GM12878 (cell line): ENCODE measurements around the gene KPNA1. TPM values are rescaled to one million over a fixed set of nuclear protein-coding genes. Genes with fewer than 3 reads are reported as not detected.

Experiments
- ATAC-seq: fragments of 200-7000 bp; cut with Tn5 transposase; 3 replicates; pipeline ENCODE4 v1.9.1; 2020; ENCODE audit warnings: mild to moderate bottlenecking, moderate library complexity
- BruUV-seq: library from RNA; stranded (reverse); fragments of 400-500 nt; replicated peaks from 2 replicates; lab custom pipeline; 2021; lab: Mats Ljungman, UMichigan
- CTCF ChIA-PET: fragments of 300-600 bp; sonication (Branson Sonifier 250); formaldehyde crosslinking; extraction: SDS; loops from one replicate; lab custom pipeline; 2021; ENCODE audit warnings: inconsistent platforms; lab: Yijun Ruan, JAX
- POLR2A ChIA-PET: fragments of 350-600 bp; formaldehyde crosslinking; extraction: SDS; loops from one replicate; lab custom pipeline; 2021; ENCODE audit warnings: inconsistent platforms; lab: Charles Lee
- RAD21 ChIA-PET: fragments of 300-600 bp; sonication (Branson Sonifier 250); formaldehyde crosslinking; loops from one replicate; lab custom pipeline; 2023; ENCODE audit warnings: antibody characterized with exemption; ENCODE audit not compliant: unreplicated experiment; lab: Charles Lee
- SMC1A ChIA-PET: fragments of 300-600 bp; sonication (Branson Sonifier 250); formaldehyde crosslinking; loops from one replicate; lab custom pipeline; 2023; ENCODE audit not compliant: unreplicated experiment, uncharacterized antibody; lab: Charles Lee
- DNase-seq: peaks from one replicate; pipeline ENCODE4 v3.0.0-alpha.2; 2011; ENCODE audit warnings: low read depth, low spot score
- FAIRE-seq: peaks from 3 replicates; lab custom pipeline; 2011; peaks lifted over from hg19 to GRCh38; lab: Jason Lieb, UNC
- H2AFZ ChIP-seq: 2 replicates; pipeline ENCODE4 v1.6.0; 2011; ENCODE audit warnings: low read depth, low read length, control low read depth; ENCODE audit not compliant: control insufficient read depth
- H3K27ac ChIP-seq: 2 replicates; pipeline ENCODE4 v1.5.1; 2011; ENCODE audit warnings: control low read depth; ENCODE audit not compliant: control insufficient read depth, insufficient read depth
- H3K27me3 ChIP-seq, 2 experiments: replicated peaks in 1 of 2; 2 replicates each; pipeline versions ENCODE4 v1.6.0 to v1.6.1; 2011; ENCODE audit warnings: low read length in 1 of 2; ENCODE audit not compliant: control insufficient read depth in 2 of 2, insufficient read depth in 2 of 2
- H3K36me3 ChIP-seq, 2 experiments: 2 replicates each; pipeline ENCODE4 v1.5.1; 2011; ENCODE audit warnings: low read length in 1 of 2; ENCODE audit not compliant: control insufficient read depth in 2 of 2, insufficient read depth in 2 of 2
- H3K4me1 ChIP-seq: 2 replicates; pipeline ENCODE4 v1.6.1; 2011; ENCODE audit warnings: mild to moderate bottlenecking, low read length, moderate library complexity, mixed read lengths; ENCODE audit not compliant: control insufficient read depth, insufficient read depth
- H3K4me2 ChIP-seq: 2 replicates; pipeline ENCODE4 v1.6.0; 2011; ENCODE audit warnings: control low read depth; ENCODE audit not compliant: control insufficient read depth, insufficient read depth
- H3K4me3 ChIP-seq: fragments of 200-600 bp; sonication (generic); 2 replicates; pipeline ENCODE4 v1.5.1; 2016
- H3K79me2 ChIP-seq: 2 replicates; pipeline ENCODE4 v1.6.0; 2011; ENCODE audit warnings: low read length; ENCODE audit not compliant: control insufficient read depth, insufficient read depth
- H3K9ac ChIP-seq: 2 replicates; pipeline ENCODE4 v1.8.0; 2011; ENCODE audit warnings: low read length, control low read depth, mixed read lengths; ENCODE audit not compliant: control insufficient read depth, insufficient read depth
- H3K9me3 ChIP-seq: replicated peaks from 3 replicates; pipeline ENCODE4 v1.5.1; 2011; ENCODE audit warnings: mild to moderate bottlenecking, low read length; ENCODE audit not compliant: control insufficient read depth, insufficient read depth
- H4K20me1 ChIP-seq: 2 replicates; pipeline ENCODE4 v1.6.0; 2011; ENCODE audit not compliant: control insufficient read depth, insufficient read depth
- BCL11A ChIP-seq: IDR thresholded peaks from 2 replicates; pipeline ENCODE4 v1.6.1; 2011; ENCODE audit warnings: low read depth, low read length
- BRCA1 ChIP-seq: IDR thresholded peaks from 2 replicates; pipeline ENCODE4 v1.6.1; 2011; ENCODE audit warnings: low read depth, low read length, improper control_type of control experiment
- CHD4 ChIP-seq: fragments of 200-600 bp; sonication (generic); IDR thresholded peaks from 2 replicates; pipeline ENCODE4 v1.6.1; 2016; ENCODE audit warnings: mild to moderate bottlenecking
- MAX ChIP-seq: IDR thresholded peaks from 2 replicates; pipeline ENCODE4 v1.6.1; 2012; ENCODE audit warnings: low read depth, low read length, improper control_type of control experiment
- MXI1 ChIP-seq: fragments of 150-350 bp; IDR thresholded peaks from 2 replicates; pipeline ENCODE4 v1.6.1; 2011; ENCODE audit warnings: low read depth, mild to moderate bottlenecking, inconsistent platforms, low read length, improper control_type of control experiment
- NBN ChIP-seq: fragments of 450-650 bp; IDR thresholded peaks from 2 replicates; pipeline ENCODE4 v1.6.1; 2016
- POLR2A ChIP-seq: IDR thresholded peaks from 2 replicates; pipeline ENCODE4 v1.6.1; 2011; ENCODE audit warnings: low read depth, mild to moderate bottlenecking, low read length
- SREBF1 ChIP-seq: IDR thresholded peaks from 2 replicates; pipeline ENCODE4 v1.6.1; 2012; ENCODE audit warnings: mild to moderate bottlenecking, low read length
- TAF1 ChIP-seq: IDR thresholded peaks from 2 replicates; pipeline ENCODE4 v1.6.1; 2011; ENCODE audit warnings: mild to moderate bottlenecking, low read depth, low read length, borderline replicate concordance
- ZBTB40 ChIP-seq: fragments of 450-650 bp; IDR thresholded peaks from 2 replicates; pipeline ENCODE4 v1.6.1; 2016; ENCODE audit warnings: mild to moderate bottlenecking, moderate library complexity, borderline replicate concordance
- ZZZ3 ChIP-seq: IDR thresholded peaks from 2 replicates; pipeline ENCODE4 v1.6.1; 2011; ENCODE audit warnings: low read depth; ENCODE audit not compliant: control insufficient read depth, insufficient read length
- WGBS: methylation state at CpG from one replicate; pipeline ENCODE4 v1.1.6; 2016; ENCODE audit warnings: low lambda C conversion rate; ENCODE audit not compliant: insufficient replicate concordance, insufficient coverage; ENCODE audit errors: missing lambda C conversion rate; 5-methylcytosine and 5-hydroxymethylcytosine counted together
- in situ Hi-C: fragments of 300-500 bp; cut with MboI; formaldehyde crosslinking; loops from 9 replicates; pipeline ENCODE4 v1.14.3; 2018; ENCODE audit warnings: mixed read lengths
- intact Hi-C: fragments of 100-400 bp; cut with micrococcal nuclease; formaldehyde crosslinking; loops from one replicate; pipeline ENCODE4 v1.14.2; 2022; ENCODE audit not compliant: unreplicated experiment
- polyA plus RNA-seq, 11 experiments: library from polyadenylated mRNA; depleted of rRNA in 4 of 11; unstranded in 6 of 11; stranded (reverse) in 5 of 11; fragments of >200 nt; fragmentation: Nextera tagmentation in 4 of 11; fragmentation: Illumina TruSeq in 1 of 11; extraction: Ambion mirVana in 4 of 11; extraction: Trizol in 1 of 11; gene quantifications; 1 replicate in 1 of 11; 2 replicates in 10 of 11; pipeline versions ENCODE4 v1.2.1 to v1.2.3, GENCODE V29; 2011 to 2016; ENCODE audit warnings: inconsistent platforms in 2 of 11, missing spikeins in 2 of 11, low read depth in 1 of 11
- total RNA-seq, 4 experiments: library from RNA; depleted of rRNA in 3 of 4; stranded (reverse); fragments of >200 nt in 3 of 4; fragmentation: Illumina TruSeq in 1 of 4; extraction: Trizol in 1 of 4; gene quantifications; 2 replicates each; pipeline versions ENCODE4 v1.2.1 to v1.2.3, GENCODE V29; 2013 to 2021
- TF ChIP-seq, protein P1 (sequence below), 3 experiments: IDR thresholded peaks in 2 of 3; conservative IDR thresholded peaks in 1 of 3; 2 replicates each; pipeline ENCODE4 v1.5.1; 2011; ENCODE audit warnings: low read depth in 3 of 3, low read length in 3 of 3, mild to moderate bottlenecking in 3 of 3, control low read depth in 2 of 3, moderate library complexity in 2 of 3, inconsistent platforms in 1 of 3, mixed read lengths in 1 of 3; ENCODE audit not compliant: control insufficient read depth in 2 of 3, insufficient read depth in 1 of 3; ENCODE audit errors: extremely low read depth in 1 of 3

KPNA1 gene
- total and polyA plus RNA-seq, 10 of the 15 experiments (the other 5 are each of a cell fraction or from before 2014, with no cell fraction given) = 8.5 to 52.7 (median 41.0) TPM

DNA sequence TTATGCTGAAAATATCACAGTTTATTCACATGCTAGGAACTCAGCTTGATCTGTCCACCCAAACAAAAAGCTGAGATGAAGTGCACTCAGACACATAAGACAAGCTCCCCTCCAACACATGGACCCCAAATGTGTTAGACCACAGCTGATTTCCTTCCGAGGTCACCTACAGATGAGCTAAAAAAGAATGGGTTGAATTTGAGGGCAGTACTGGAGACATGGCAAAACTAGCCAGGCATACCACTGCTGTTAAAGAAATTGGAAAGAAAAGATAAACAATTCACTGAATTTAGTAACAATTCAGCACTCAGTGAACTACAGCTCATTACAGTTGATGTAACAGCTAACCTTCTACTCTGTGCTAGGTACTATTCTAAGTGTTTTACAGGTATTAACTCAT, 33.9 kb upstream of the KPNA1 start:
- Histone ChIP-seq H3K79me2 (no peaks in the 10 kb centered on the region), H3K4me2 (no peak overlapping the region), H2AFZ (no peak overlapping the region), H3K9me3 (no peaks in the 10 kb centered on the region), H3K27ac (no peak overlapping the region), H4K20me1 (no peaks in the 10 kb centered on the region), H3K4me1 (no peaks in the 10 kb centered on the region), H3K4me3 (no peak overlapping the region), H3K9ac (no peak overlapping the region), H3K27me3 (no peaks in the 10 kb centered on the region), H3K36me3 (peaks cover 2 to 16% of the 10 kb centered on the region in 2 experiments; a peak in 3 of 4 replicates)
- BruUV-seq = no TSS peak
- ATAC-seq = no peak
- ChIA-PET POLR2A (interaction anchor here (0.6 to 1.1 kb wide), 2 partner anchors 36 to 300 kb away, joined by 3 to 4 read pairs; no protein-coding TSS in a partner anchor), CTCF (interaction anchor here (0.5 to 1.7 kb wide), 6 partner anchors 10 to 158 kb away, joined by 3 to 8 read pairs (median 5); no protein-coding TSS in a partner anchor), RAD21 (interaction anchor here (1.1 to 1.7 kb wide), 3 partner anchors 89 to 1000 kb away, joined by 3 read pairs; no protein-coding TSS in a partner anchor), SMC1A (interaction anchor here (0.7 to 4.7 kb wide), 11 partner anchors 9 to 308 kb away, joined by 3 to 27 read pairs (median 3); no protein-coding TSS in a partner anchor)
- intact Hi-C loops = no loop called here
- 100% methylated on average over 1 of the region's 1 CpG for WGBS
- FAIRE-seq = no peak
- in situ Hi-C loops = no loop called here
- TF ChIP-seq TAF1 (no peak), SREBF1 (no peak), BRCA1 (no peak), BCL11A (no peak), MAX (no peak), NBN (no peak), ZBTB40 (no peak), CHD4 (no peak), ZZZ3 (no peak), MXI1 (no peak), POLR2A (no peak)
- TF ChIP-seq, protein P1, sequence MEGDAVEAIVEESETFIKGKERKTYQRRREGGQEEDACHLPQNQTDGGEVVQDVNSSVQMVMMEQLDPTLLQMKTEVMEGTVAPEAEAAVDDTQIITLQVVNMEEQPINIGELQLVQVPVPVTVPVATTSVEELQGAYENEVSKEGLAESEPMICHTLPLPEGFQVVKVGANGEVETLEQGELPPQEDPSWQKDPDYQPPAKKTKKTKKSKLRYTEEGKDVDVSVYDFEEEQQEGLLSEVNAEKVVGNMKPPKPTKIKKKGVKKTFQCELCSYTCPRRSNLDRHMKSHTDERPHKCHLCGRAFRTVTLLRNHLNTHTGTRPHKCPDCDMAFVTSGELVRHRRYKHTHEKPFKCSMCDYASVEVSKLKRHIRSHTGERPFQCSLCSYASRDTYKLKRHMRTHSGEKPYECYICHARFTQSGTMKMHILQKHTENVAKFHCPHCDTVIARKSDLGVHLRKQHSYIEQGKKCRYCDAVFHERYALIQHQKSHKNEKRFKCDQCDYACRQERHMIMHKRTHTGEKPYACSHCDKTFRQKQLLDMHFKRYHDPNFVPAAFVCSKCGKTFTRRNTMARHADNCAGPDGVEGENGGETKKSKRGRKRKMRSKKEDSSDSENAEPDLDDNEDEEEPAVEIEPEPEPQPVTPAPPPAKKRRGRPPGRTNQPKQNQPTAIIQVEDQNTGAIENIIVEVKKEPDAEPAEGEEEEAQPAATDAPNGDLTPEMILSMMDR (IDR thresholded peaks at IDR 0.05 in 2 of 3, conservative IDR thresholded peaks at IDR 0.05 in 1 of 3; ENCODE audit: control insufficient read depth in 2 of 3, extremely low read depth in 1 of 3, insufficient read depth in 1 of 3, low read depth in 3 of 3, low read length in 3 of 3) = no peak
- no peak for DNase-seq
